Hepatocyte (in vitro differentiated cells): ENCODE data around the gene ZNF622. TPM values are rescaled to one million over a fixed set of nuclear protein-coding genes. Genes with fewer than 3 reads are reported as not detected.

Source experiments
- DNase-seq: peaks from one replicate; pipeline ENCODE4 v3.0.0-alpha.2; 2016; ENCODE audit warnings: low spot score
- H2AFZ ChIP-seq: fragments of 200-600 bp; sonication (generic); 2 replicates; pipeline ENCODE4 v1.6.0; 2016; ENCODE audit warnings: antibody characterized with exemption, mild to moderate bottlenecking
- H3K27ac ChIP-seq: fragments of 200-600 bp; sonication (generic); 2 replicates; pipeline ENCODE4 v1.5.1; 2016; ENCODE audit warnings: mild to moderate bottlenecking
- H3K27me3 ChIP-seq: fragments of 200-600 bp; sonication (generic); 2 replicates; pipeline ENCODE4 v1.6.1; 2016
- H3K36me3 ChIP-seq: fragments of 200-600 bp; sonication (generic); replicated peaks from 2 replicates; pipeline ENCODE4 v1.5.1; 2016; ENCODE audit warnings: low read depth; ENCODE audit not compliant: insufficient read depth
- H3K4me1 ChIP-seq: fragments of 200-600 bp; sonication (generic); 2 replicates; pipeline ENCODE4 v1.5.1; 2016; ENCODE audit warnings: mild to moderate bottlenecking, moderate library complexity; ENCODE audit not compliant: insufficient read depth
- H3K4me2 ChIP-seq: fragments of 200-600 bp; sonication (generic); 2 replicates; pipeline ENCODE4 v1.6.0; 2016
- H3K4me3 ChIP-seq: fragments of 200-600 bp; sonication (generic); 2 replicates; pipeline ENCODE4 v1.5.1; 2016; ENCODE audit warnings: mild to moderate bottlenecking
- H3K79me2 ChIP-seq: fragments of 200-600 bp; sonication (generic); 2 replicates; pipeline ENCODE4 v1.6.0; 2017; ENCODE audit warnings: mild to moderate bottlenecking
- H3K9me2 ChIP-seq: fragments of 200-600 bp; sonication (generic); replicated peaks from 2 replicates; pipeline ENCODE4 v1.6.0; 2017; ENCODE audit warnings: mild to moderate bottlenecking; ENCODE audit not compliant: insufficient read depth
- H3K9me3 ChIP-seq: fragments of 200-600 bp; sonication (generic); 2 replicates; pipeline ENCODE4 v1.5.1; 2016; ENCODE audit warnings: low read depth, mild to moderate bottlenecking
- H4K20me1 ChIP-seq: fragments of 200-600 bp; sonication (generic); 2 replicates; pipeline ENCODE4 v1.6.0; 2016; ENCODE audit warnings: mild to moderate bottlenecking; ENCODE audit not compliant: insufficient read depth, poor library complexity, severe bottlenecking
- EZH2 ChIP-seq: fragments of 200-600 bp; sonication (generic); IDR thresholded peaks from 2 replicates; pipeline ENCODE4 v1.6.1; 2016; ENCODE audit warnings: antibody characterized with exemption, mild to moderate bottlenecking, borderline replicate concordance
- EZH2phosphoT487 ChIP-seq: fragments of 200-600 bp; sonication (generic); IDR thresholded peaks from one replicate; pipeline ENCODE4 v1.6.1; 2018; ENCODE audit warnings: antibody characterized with exemption, mild to moderate bottlenecking, low read depth, moderate library complexity; ENCODE audit not compliant: unreplicated experiment, severe bottlenecking
- WGBS: methylation state at CpG from one replicate; pipeline ENCODE4 v1.1.6; 2016; ENCODE audit warnings: low lambda C conversion rate; ENCODE audit errors: missing lambda C conversion rate; 5-methylcytosine and 5-hydroxymethylcytosine counted together
- polyA plus RNA-seq: library from polyadenylated mRNA; unstranded; fragments of >200 nt; fragmentation: Nextera tagmentation; extraction: Ambion mirVana; gene quantifications from 2 replicates; pipeline ENCODE4 v1.2.1, GENCODE V29; 2016
- total RNA-seq: library from RNA; depleted of rRNA; stranded (reverse); fragments of >200 nt; gene quantifications from 2 replicates; pipeline ENCODE4 v1.2.3, GENCODE V29; 2014
- TF ChIP-seq, protein P1 (sequence below): fragments of 200-600 bp; sonication (generic); IDR thresholded peaks from 2 replicates; pipeline ENCODE4 v1.5.1; 2016; ENCODE audit warnings: antibody characterized with exemption, mild to moderate bottlenecking; ENCODE audit not compliant: poor library complexity

The ZNF622 gene
- total and polyA plus RNA-seq, 2 experiments from 2014 or later = 44.6 to 49.5 TPM

DNA sequence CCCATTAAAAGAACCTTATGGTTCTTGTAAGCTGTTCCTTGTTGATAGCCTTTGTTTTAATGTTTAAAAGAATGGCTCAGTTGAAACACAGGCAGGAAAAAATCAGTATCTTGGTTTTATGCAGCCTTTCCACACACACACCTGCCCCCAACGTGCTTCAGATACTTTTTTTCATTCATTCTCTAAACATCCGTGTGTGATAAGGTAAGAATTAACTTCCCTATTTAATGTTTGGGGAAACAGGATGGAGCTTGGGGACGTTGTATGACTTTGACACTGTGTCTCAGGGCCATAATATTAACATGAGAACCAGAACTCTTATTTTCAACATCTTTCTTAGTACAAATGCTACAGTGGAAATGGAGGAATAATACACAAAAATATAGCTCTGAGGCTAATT is 5.8 kb upstream of the ZNF622 start:
- H3K9me2 ChIP-seq = no peaks in the 10 kb centered on the region
- DNase-seq = no peak
- no peaks in the 10 kb centered on the region for H3K9me3 ChIP-seq
- no peaks in the 10 kb centered on the region for H4K20me1 ChIP-seq
- no peak overlapping the region for H3K27ac ChIP-seq
- H3K4me3 ChIP-seq = no peak overlapping the region
- TF ChIP-seq EZH2phosphoT487 (no peak), EZH2 (no peak)
- TF ChIP-seq, protein P1, sequence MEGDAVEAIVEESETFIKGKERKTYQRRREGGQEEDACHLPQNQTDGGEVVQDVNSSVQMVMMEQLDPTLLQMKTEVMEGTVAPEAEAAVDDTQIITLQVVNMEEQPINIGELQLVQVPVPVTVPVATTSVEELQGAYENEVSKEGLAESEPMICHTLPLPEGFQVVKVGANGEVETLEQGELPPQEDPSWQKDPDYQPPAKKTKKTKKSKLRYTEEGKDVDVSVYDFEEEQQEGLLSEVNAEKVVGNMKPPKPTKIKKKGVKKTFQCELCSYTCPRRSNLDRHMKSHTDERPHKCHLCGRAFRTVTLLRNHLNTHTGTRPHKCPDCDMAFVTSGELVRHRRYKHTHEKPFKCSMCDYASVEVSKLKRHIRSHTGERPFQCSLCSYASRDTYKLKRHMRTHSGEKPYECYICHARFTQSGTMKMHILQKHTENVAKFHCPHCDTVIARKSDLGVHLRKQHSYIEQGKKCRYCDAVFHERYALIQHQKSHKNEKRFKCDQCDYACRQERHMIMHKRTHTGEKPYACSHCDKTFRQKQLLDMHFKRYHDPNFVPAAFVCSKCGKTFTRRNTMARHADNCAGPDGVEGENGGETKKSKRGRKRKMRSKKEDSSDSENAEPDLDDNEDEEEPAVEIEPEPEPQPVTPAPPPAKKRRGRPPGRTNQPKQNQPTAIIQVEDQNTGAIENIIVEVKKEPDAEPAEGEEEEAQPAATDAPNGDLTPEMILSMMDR = no peak
- 79% methylated on average over 3 of the region's 3 CpGs for WGBS
- peaks cover 10% of the 10 kb centered on the region for H3K4me1 ChIP-seq
- no peaks in the 10 kb centered on the region for H3K27me3 ChIP-seq
- H3K36me3 ChIP-seq = no peaks in the 10 kb centered on the region
- H3K79me2 ChIP-seq = peaks cover 44% of the 10 kb centered on the region
- H2AFZ ChIP-seq = no peak overlapping the region
- H3K4me2 ChIP-seq = no peak overlapping the region

DNA sequence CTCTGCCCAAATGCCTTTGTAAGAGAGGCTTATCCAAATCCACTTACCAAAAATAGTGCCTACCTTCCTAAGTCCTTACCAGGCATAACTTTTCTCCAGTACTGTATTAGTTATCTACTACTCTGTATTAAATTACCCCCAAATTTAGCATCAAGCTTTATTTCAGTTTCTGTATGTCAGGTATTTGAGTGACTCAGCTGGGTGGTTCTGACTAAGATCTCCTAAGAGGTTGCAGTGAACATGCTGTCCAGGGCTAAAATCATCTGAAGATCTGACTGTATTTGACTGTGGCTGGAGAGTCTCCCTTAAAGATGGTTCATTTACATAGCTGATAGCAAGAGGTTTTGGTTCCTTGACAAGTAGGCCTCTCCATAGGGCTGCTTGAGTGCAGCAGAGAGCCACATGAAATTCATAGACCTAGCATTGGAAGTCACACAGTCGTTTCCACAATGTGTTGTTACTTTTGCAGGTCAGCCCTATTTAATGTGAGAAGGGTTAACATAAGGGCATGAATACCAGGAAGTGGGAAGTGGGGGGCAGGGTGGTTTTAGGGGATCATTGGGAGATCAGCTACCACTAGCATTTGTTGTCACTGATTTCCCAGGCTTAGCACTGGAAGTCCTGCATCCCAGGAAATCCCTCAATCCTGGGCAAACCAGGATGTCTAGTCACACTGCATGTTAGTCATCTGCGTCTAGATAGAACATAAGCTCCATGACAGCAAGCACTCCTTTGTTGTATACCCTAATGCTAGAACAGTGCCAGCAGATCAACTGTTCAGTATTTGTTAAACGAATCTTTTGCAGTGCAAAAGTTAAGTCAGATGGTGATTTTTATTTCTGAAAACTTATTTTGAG is 2.0 kb upstream of the ZNF622 start:
- peaks cover 15% of the 10 kb centered on the region for H3K4me1 ChIP-seq
- H3K79me2 ChIP-seq = peaks cover 75% of the 10 kb centered on the region
- peak overlapping the region; percentile 15 for H3K27ac ChIP-seq
- no peak overlapping the region for H3K4me3 ChIP-seq
- TF ChIP-seq EZH2 = no peak
- TF ChIP-seq EZH2phosphoT487 = no peak
- TF ChIP-seq, protein P1 = no peak
- WGBS = 78% methylated on average over 3 of the region's 3 CpGs
- no peaks in the 10 kb centered on the region for H3K36me3 ChIP-seq
- peak; percentile 28 for DNase-seq
- peak overlapping the region; percentile 87 for H3K4me2 ChIP-seq
- H3K9me2 ChIP-seq = no peaks in the 10 kb centered on the region
- H3K9me3 ChIP-seq = no peaks in the 10 kb centered on the region
- H2AFZ ChIP-seq = no peak overlapping the region
- peaks cover 13% of the 10 kb centered on the region for H4K20me1 ChIP-seq
- H3K27me3 ChIP-seq = no peaks in the 10 kb centered on the region

DNA sequence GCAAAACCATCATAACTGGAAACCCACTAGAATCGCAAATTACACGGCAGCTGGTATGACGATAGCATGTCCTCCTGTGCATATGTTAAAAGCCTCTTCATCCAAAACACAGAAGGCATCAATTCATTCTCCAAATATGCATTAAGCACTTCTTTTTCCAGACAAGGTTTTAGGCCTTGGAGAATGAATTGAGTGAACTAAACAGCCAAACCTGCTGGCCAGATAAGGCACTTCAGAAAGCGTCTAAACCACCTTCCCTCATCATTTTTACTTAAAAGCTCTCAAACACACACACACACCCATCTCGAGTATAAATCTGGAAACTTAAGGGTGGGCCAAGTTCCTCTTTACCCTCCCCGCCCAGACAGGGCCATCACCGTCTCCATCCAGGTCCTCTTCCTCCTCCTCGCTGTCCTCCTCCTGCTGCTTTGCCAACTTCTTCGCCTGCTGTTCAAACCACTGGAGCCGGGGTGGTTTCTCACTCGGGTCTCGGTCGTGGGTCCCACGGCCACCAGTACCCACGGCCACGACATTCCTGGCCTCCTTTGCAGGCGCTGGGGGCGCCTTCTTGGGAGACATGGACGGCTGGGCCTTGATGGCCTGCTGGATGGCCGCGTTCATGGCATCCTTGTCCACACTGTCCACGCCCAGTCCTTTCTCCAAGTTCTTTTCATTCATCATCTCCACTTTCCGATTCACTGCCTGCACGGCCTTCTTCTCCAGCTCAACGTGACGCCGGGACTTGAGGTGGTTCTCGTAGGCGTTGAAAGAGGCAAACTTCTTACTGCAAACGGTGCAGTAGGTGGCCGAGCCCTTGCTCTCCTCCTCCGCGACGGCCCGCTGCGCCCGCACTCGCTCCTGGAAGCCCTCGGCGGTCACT is 696 bp downstream of the ZNF622 start:
- peak overlapping the region; percentile 86 for H2AFZ ChIP-seq
- H4K20me1 ChIP-seq = peaks cover 21% of the 10 kb centered on the region
- H3K27me3 ChIP-seq = no peaks in the 10 kb centered on the region
- no peaks in the 10 kb centered on the region for H3K36me3 ChIP-seq
- TF ChIP-seq EZH2 (no peak), EZH2phosphoT487 (no peak)
- TF ChIP-seq, protein P1 = no peak
- H3K4me3 ChIP-seq = peak overlapping the region; percentile 70
- no peaks in the 10 kb centered on the region for H3K9me3 ChIP-seq
- peak overlapping the region; percentile 67 for H3K27ac ChIP-seq
- peaks cover 23% of the 10 kb centered on the region for H3K4me1 ChIP-seq
- peak overlapping the region; percentile 95 for H3K4me2 ChIP-seq
- no peaks in the 10 kb centered on the region for H3K9me2 ChIP-seq
- 9% methylated on average over 39 of the region's 40 CpGs for WGBS
- peaks cover 90% of the 10 kb centered on the region for H3K79me2 ChIP-seq
- peak; percentile 25 for DNase-seq
